GM12878 (cell line): ENCODE measurements around the gene GNAQ. TPM values are rescaled to one million over a fixed set of nuclear protein-coding genes. Genes with fewer than 3 reads are reported as not detected.

ENCODE experiments used
- ATAC-seq: fragments of 200-7000 bp; cut with Tn5 transposase; 3 replicates; pipeline ENCODE4 v1.9.1; 2020; ENCODE audit warnings: mild to moderate bottlenecking, moderate library complexity
- BruUV-seq: library from RNA; stranded (reverse); fragments of 400-500 nt; replicated peaks from 2 replicates; lab custom pipeline; 2021; lab: Mats Ljungman, UMichigan
- CTCF ChIA-PET: fragments of 300-600 bp; sonication (Branson Sonifier 250); formaldehyde crosslinking; extraction: SDS; loops from one replicate; lab custom pipeline; 2021; ENCODE audit warnings: inconsistent platforms; lab: Yijun Ruan, JAX
- POLR2A ChIA-PET: fragments of 350-600 bp; formaldehyde crosslinking; extraction: SDS; loops from one replicate; lab custom pipeline; 2021; ENCODE audit warnings: inconsistent platforms; lab: Charles Lee
- RAD21 ChIA-PET: fragments of 300-600 bp; sonication (Branson Sonifier 250); formaldehyde crosslinking; loops from one replicate; lab custom pipeline; 2023; ENCODE audit warnings: antibody characterized with exemption; ENCODE audit not compliant: unreplicated experiment; lab: Charles Lee
- SMC1A ChIA-PET: fragments of 300-600 bp; sonication (Branson Sonifier 250); formaldehyde crosslinking; loops from one replicate; lab custom pipeline; 2023; ENCODE audit not compliant: unreplicated experiment, uncharacterized antibody; lab: Charles Lee
- DNase-seq: peaks from one replicate; pipeline ENCODE4 v3.0.0-alpha.2; 2011; ENCODE audit warnings: low read depth, low spot score
- FAIRE-seq: peaks from 3 replicates; lab custom pipeline; 2011; peaks lifted over from hg19 to GRCh38; lab: Jason Lieb, UNC
- H2AFZ ChIP-seq: 2 replicates; pipeline ENCODE4 v1.6.0; 2011; ENCODE audit warnings: low read depth, low read length, control low read depth; ENCODE audit not compliant: control insufficient read depth
- H3K27ac ChIP-seq: 2 replicates; pipeline ENCODE4 v1.5.1; 2011; ENCODE audit warnings: control low read depth; ENCODE audit not compliant: control insufficient read depth, insufficient read depth
- H3K27me3 ChIP-seq, 2 experiments: replicated peaks in 1 of 2; 2 replicates each; pipeline versions ENCODE4 v1.6.0 to v1.6.1; 2011; ENCODE audit warnings: low read length in 1 of 2; ENCODE audit not compliant: control insufficient read depth in 2 of 2, insufficient read depth in 2 of 2
- H3K36me3 ChIP-seq, 2 experiments: 2 replicates each; pipeline ENCODE4 v1.5.1; 2011; ENCODE audit warnings: low read length in 1 of 2; ENCODE audit not compliant: control insufficient read depth in 2 of 2, insufficient read depth in 2 of 2
- H3K4me1 ChIP-seq: 2 replicates; pipeline ENCODE4 v1.6.1; 2011; ENCODE audit warnings: mild to moderate bottlenecking, low read length, moderate library complexity, mixed read lengths; ENCODE audit not compliant: control insufficient read depth, insufficient read depth
- H3K4me2 ChIP-seq: 2 replicates; pipeline ENCODE4 v1.6.0; 2011; ENCODE audit warnings: control low read depth; ENCODE audit not compliant: control insufficient read depth, insufficient read depth
- H3K4me3 ChIP-seq: fragments of 200-600 bp; sonication (generic); 2 replicates; pipeline ENCODE4 v1.5.1; 2016
- H3K79me2 ChIP-seq: 2 replicates; pipeline ENCODE4 v1.6.0; 2011; ENCODE audit warnings: low read length; ENCODE audit not compliant: control insufficient read depth, insufficient read depth
- H3K9ac ChIP-seq: 2 replicates; pipeline ENCODE4 v1.8.0; 2011; ENCODE audit warnings: low read length, control low read depth, mixed read lengths; ENCODE audit not compliant: control insufficient read depth, insufficient read depth
- H3K9me3 ChIP-seq: replicated peaks from 3 replicates; pipeline ENCODE4 v1.5.1; 2011; ENCODE audit warnings: mild to moderate bottlenecking, low read length; ENCODE audit not compliant: control insufficient read depth, insufficient read depth
- H4K20me1 ChIP-seq: 2 replicates; pipeline ENCODE4 v1.6.0; 2011; ENCODE audit not compliant: control insufficient read depth, insufficient read depth
- KLF5 ChIP-seq: fragments of 450-650 bp; IDR thresholded peaks from 2 replicates; pipeline ENCODE4 v1.6.1; 2014; ENCODE audit warnings: mild to moderate bottlenecking; ENCODE audit not compliant: partially characterized antibody
- MEF2B ChIP-seq: fragments of 450-650 bp; IDR thresholded peaks from 2 replicates; pipeline ENCODE4 v1.6.1; 2018; ENCODE audit warnings: mild to moderate bottlenecking, moderate library complexity; ENCODE audit not compliant: partially characterized antibody, poor library complexity, severe bottlenecking
- MTA3 ChIP-seq: IDR thresholded peaks from 2 replicates; pipeline ENCODE4 v1.6.1; 2012; ENCODE audit warnings: low read length, inconsistent platforms, borderline replicate concordance
- NFYA ChIP-seq: IDR thresholded peaks from 2 replicates; pipeline ENCODE4 v1.6.1; 2011; ENCODE audit warnings: low read depth, mild to moderate bottlenecking, low read length, improper control_type of control experiment, borderline replicate concordance
- WGBS: methylation state at CpG from one replicate; pipeline ENCODE4 v1.1.6; 2016; ENCODE audit warnings: low lambda C conversion rate; ENCODE audit not compliant: insufficient replicate concordance, insufficient coverage; ENCODE audit errors: missing lambda C conversion rate; 5-methylcytosine and 5-hydroxymethylcytosine counted together
- in situ Hi-C: fragments of 300-500 bp; cut with MboI; formaldehyde crosslinking; loops from 9 replicates; pipeline ENCODE4 v1.14.3; 2018; ENCODE audit warnings: mixed read lengths
- intact Hi-C: fragments of 100-400 bp; cut with micrococcal nuclease; formaldehyde crosslinking; loops from one replicate; pipeline ENCODE4 v1.14.2; 2022; ENCODE audit not compliant: unreplicated experiment
- polyA plus RNA-seq, 11 experiments: library from polyadenylated mRNA; depleted of rRNA in 4 of 11; unstranded in 6 of 11; stranded (reverse) in 5 of 11; fragments of >200 nt; fragmentation: Nextera tagmentation in 4 of 11; fragmentation: Illumina TruSeq in 1 of 11; extraction: Ambion mirVana in 4 of 11; extraction: Trizol in 1 of 11; gene quantifications; 1 replicate in 1 of 11; 2 replicates in 10 of 11; pipeline versions ENCODE4 v1.2.1 to v1.2.3, GENCODE V29; 2011 to 2016; ENCODE audit warnings: inconsistent platforms in 2 of 11, missing spikeins in 2 of 11, low read depth in 1 of 11
- total RNA-seq, 4 experiments: library from RNA; depleted of rRNA in 3 of 4; stranded (reverse); fragments of >200 nt in 3 of 4; fragmentation: Illumina TruSeq in 1 of 4; extraction: Trizol in 1 of 4; gene quantifications; 2 replicates each; pipeline versions ENCODE4 v1.2.1 to v1.2.3, GENCODE V29; 2013 to 2021

GNAQ gene
- total and polyA plus RNA-seq, 10 of the 15 experiments (the other 5 are each of a cell fraction or from before 2014, with no cell fraction given) = 0.15 to 47.2 (median 0.49) TPM

GRCh38 chr9:78038620-78039300 lies 7.1 kb upstream of the GNAQ start:
- no peak overlapping the region for H3K4me2 ChIP-seq
- ChIA-PET RAD21 (interaction anchor here (0.6 to 1.3 kb wide), 2 partner anchors 61 to 265 kb away, joined by 3 to 5 read pairs; no protein-coding TSS in a partner anchor), SMC1A (interaction anchor here (7.9 kb wide), 1 partner anchor 61 kb away, joined by 145 read pairs; no protein-coding TSS in a partner anchor)
- H3K27me3 ChIP-seq = peaks cover 0 to 5% of the 10 kb centered on the region in 2 experiments; a peak in 2 of 4 replicates
- H4K20me1 ChIP-seq = no peaks in the 10 kb centered on the region
- H3K79me2 ChIP-seq = no peaks in the 10 kb centered on the region
- FAIRE-seq (no peak), DNase-seq (no peak)
- no peaks in the 10 kb centered on the region for H3K9me3 ChIP-seq
- in situ Hi-C loops = no loop called here
- H2AFZ ChIP-seq = no peak overlapping the region
- H3K36me3 ChIP-seq = no peaks in the 10 kb centered on the region
- H3K4me3 ChIP-seq = no peak overlapping the region
- TF ChIP-seq NFYA = no peak
- TF ChIP-seq KLF5 = no peak
- no peak for TF ChIP-seq MEF2B
- no peak for TF ChIP-seq MTA3
- TF ChIP-seq, all 136 proteins: peak for 0
- CTCF ChIA-PET = interaction anchor here (1.2 to 1.8 kb wide), 3 partner anchors 61 to 581 kb away, joined by 3 to 5 read pairs (median 4); no protein-coding TSS in a partner anchor
- intact Hi-C loops = loop anchor here (5.0 to 10.0 kb wide), 4 partner anchors 61 to 584 kb away; no protein-coding TSS in a partner anchor
- WGBS = 11% methylated on average over 4 of the region's 4 CpGs
- no TSS peak for BruUV-seq
- no peak overlapping the region for H3K27ac ChIP-seq
- no peak overlapping the region for H3K9ac ChIP-seq
- ATAC-seq = no peak
- no peaks in the 10 kb centered on the region for H3K4me1 ChIP-seq
- POLR2A ChIA-PET = no interaction called here
